Cardiac fibroblast (primary cell): Measurements from ENCODE around the gene PORCN.

Experiments
- DNase-seq, 2 donors: peaks; one replicate each; pipeline versions ENCODE4 v3.0.0 to v3.0.0-alpha.2; 2010; ENCODE audit warnings: low read depth in 2 of 2
- H3K4me3 ChIP-seq, 2 donors: replicated peaks in 1 of 2; 1 replicate in 1 of 2; 2 replicates in 1 of 2; pipeline ENCODE4 v1.5.1; 2011; ENCODE audit warnings: low read depth in 2 of 2, low read length in 2 of 2, mild to moderate bottlenecking in 2 of 2, moderate library complexity in 1 of 2
- CTCF ChIP-seq: IDR thresholded peaks from one replicate; pipeline ENCODE4 v1.5.1; 2011; ENCODE audit warnings: low read depth, mild to moderate bottlenecking, low read length, inconsistent platforms

PORCN gene

GRCh38 chrX:48492293-48492910 is 16.4 kb upstream of the PORCN start:
- no peak overlapping the region for H3K4me3 ChIP-seq
- no peak for TF ChIP-seq CTCF
- peak; percentile 26 to 77 for DNase-seq

DNA sequence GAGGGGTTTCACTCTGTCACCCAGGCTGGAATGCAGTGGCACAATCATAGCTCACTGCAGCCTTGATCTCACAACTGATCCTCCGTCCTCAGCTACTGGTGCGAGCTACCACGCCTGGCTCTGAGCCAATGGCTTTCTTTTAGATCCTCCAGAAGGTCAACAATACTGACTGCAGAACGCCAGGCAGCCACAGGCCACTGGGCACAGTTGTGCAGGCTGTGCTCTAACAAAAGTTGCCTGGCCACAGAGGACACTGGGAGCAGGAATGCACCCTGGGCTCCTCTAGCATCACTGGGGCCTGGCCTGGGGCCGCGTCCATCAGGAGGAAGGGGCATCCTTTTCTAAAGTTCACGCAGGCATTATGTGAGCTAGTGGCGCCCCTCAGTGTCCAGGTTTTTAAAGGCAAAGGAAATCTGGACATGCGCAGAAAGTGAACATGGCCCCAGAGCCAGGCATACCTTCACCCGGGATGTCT is 14.9 kb upstream of the PORCN start:
- TF ChIP-seq CTCF: peak; percentile 35
- H3K4me3 ChIP-seq: no peak overlapping the region
- peak; percentile 61 to 79 for DNase-seq

DNA sequence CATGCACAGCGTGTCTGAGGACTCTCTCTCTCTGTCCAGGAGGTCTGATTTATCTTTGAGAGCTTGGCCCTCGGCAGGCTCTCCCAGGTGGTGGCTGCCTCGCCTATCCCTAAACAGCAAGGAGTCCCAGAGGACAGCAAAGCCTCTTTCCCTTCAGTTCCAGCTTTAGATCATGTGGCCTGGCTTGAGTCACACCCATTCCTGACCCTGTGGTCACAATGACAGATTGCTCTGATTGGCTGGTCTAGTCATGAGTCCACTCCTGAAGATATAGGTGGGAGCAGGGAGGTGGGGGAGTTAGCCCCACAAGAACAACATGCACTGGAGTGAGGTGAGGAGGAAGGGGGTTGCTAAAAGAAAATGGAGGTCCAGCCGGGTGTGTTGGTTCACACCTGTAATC is 12.1 kb upstream of the PORCN start:
- H3K4me3 ChIP-seq: no peak overlapping the region
- DNase-seq: peak in 1 of 2 donors; percentile 49
- no peak for TF ChIP-seq CTCF

GRCh38 chrX:48497871-48498270 is 10.9 kb upstream of the PORCN start:
- no peak for TF ChIP-seq CTCF

DNA sequence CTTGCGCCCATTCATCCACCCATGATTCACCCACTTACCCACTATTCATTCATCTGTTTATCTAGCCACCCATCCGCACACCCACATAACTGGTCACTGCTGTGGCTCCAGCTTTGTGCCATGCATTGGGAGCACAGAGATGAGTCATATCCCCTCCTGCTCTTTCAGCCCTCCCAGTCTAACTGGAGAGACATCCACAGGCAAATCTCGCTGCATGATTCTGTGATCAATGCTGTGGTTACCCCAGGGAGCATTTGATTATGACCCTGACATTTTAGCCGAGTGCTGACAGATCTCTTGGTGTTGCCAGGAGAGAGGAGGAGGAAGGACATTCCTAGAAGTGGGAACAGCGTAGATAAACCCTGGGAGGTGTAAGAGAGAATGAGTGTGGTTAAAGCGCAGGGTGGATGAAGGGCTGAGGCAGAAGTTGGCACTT is 10.4 kb upstream of the PORCN start:
- peak; percentile 64 to 72 for DNase-seq
- no peak overlapping the region for H3K4me3 ChIP-seq
- no peak for TF ChIP-seq CTCF

More at GRCh38 chrX:48497871-48498270, 10.9 kb upstream of the PORCN start:
- no peak overlapping the region for H3K4me3 ChIP-seq
- no peak for DNase-seq

DNA sequence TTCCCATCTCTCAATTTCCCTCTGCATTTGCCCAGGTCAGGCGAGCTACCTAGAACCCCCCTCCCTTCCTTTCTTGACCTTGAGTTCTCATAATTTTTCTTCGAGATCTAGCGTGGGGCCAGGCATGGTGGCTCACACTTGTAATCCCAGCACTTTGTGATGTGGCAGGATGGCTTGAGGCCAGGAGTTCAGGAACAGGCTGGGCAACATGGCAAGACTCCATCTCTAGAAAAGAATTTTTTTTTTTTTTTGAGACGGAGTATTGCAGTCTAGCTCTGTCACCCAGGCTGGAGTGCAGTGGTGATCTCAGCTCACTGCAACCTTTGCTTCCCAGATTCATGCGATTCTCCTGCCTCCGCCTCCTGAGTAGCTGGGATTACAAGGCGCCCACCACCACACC is 4.5 kb upstream of the PORCN start:
- TF ChIP-seq CTCF: no peak
- H3K4me3 ChIP-seq: no peak overlapping the region
- no peak for DNase-seq

DNA sequence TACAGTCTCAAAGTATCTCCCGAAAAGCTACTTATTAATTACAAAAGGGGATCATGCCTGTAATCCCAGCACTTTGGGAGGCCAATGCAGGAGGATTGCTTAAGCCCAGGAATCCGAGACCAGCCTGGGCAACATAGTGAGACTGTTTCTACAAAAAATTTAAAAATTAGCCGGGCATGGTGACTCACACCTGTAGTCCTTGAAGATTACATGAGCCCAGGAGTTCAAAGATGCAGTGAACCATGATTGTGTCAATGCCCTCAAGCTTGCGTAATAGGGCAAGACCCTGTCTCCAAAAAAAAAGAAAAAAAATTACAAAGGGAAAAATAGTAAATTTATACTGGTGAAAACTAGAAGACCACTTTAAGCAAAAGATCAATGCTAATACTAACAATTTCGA is 3.3 kb upstream of the PORCN start:
- DNase-seq: peak in 1 of 2 donors; percentile 19
- H3K4me3 ChIP-seq: no peak overlapping the region

More for the DNA sequence above, 3.3 kb upstream of the PORCN start:
- TF ChIP-seq CTCF: no peak
